ENCODE data around the gene EIF2D. TPM values are rescaled to one million over a fixed set of nuclear protein-coding genes. Genes with fewer than 3 reads are reported as not detected.

Gene EIF2D
- total and polyA plus RNA-seq, 9 of the 15 experiments (the other 6 are each of a cell fraction or from before 2014, with no cell fraction given): 81.1 to 138 (median 93.9) TPM

DNA sequence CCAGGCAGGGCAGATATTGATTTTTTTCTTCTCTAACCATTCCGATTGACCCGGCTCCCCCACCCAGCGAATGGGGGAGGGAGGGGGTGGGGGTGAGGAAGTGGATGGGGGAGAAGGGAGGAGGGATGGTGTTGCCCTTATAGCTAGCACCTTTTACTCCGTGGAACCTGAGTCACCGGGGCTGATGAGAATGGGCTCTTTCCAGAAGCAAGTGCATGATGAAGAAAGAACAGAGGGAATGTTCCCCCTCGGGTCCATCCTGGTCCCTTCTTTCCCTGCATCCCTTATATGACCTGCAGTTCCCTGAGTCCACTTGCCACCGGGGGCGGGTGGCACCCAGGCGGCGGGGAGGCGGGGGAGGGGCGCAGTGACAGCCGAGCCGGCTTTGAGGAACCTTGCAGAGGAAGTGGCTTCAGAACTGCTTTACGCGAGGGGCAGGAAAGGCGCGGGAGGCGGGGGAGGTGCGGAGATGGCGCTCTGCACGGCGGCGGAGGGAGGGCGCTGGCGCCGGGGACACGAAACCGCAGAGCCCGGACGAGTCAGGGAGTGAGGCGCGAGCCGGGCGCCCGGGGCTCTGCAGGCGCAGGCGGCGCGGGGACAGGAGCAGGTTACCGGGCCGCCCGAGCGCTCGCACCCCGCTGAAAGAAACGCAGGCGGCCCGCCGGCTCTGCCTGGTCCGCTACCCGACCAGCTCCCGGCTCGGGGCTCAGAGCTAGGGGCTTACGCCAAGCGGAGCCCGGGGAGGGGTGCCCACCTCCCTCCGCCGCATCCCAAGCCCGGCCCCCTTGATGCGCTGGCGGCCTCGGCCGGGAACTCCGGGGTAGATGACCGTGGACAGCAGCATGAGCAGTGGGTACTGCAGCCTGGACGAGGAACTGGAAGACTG, 55.3 kb downstream of the EIF2D start (continued):
- TF ChIP-seq, protein P1, sequence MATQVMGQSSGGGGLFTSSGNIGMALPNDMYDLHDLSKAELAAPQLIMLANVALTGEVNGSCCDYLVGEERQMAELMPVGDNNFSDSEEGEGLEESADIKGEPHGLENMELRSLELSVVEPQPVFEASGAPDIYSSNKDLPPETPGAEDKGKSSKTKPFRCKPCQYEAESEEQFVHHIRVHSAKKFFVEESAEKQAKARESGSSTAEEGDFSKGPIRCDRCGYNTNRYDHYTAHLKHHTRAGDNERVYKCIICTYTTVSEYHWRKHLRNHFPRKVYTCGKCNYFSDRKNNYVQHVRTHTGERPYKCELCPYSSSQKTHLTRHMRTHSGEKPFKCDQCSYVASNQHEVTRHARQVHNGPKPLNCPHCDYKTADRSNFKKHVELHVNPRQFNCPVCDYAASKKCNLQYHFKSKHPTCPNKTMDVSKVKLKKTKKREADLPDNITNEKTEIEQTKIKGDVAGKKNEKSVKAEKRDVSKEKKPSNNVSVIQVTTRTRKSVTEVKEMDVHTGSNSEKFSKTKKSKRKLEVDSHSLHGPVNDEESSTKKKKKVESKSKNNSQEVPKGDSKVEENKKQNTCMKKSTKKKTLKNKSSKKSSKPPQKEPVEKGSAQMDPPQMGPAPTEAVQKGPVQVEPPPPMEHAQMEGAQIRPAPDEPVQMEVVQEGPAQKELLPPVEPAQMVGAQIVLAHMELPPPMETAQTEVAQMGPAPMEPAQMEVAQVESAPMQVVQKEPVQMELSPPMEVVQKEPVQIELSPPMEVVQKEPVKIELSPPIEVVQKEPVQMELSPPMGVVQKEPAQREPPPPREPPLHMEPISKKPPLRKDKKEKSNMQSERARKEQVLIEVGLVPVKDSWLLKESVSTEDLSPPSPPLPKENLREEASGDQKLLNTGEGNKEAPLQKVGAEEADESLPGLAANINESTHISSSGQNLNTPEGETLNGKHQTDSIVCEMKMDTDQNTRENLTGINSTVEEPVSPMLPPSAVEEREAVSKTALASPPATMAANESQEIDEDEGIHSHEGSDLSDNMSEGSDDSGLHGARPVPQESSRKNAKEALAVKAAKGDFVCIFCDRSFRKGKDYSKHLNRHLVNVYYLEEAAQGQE (IDR thresholded peaks at IDR 0.05; ENCODE audit: borderline replicate concordance): 0 out of 2 replicates have a peak, but pooled peaks have one; percentile 45
- TF ChIP-seq, protein P1 (CRISPR knock-in tag; IDR thresholded peaks at IDR 0.05; ENCODE audit: low read depth): peak; percentile 87
- TF ChIP-seq, protein P2, sequence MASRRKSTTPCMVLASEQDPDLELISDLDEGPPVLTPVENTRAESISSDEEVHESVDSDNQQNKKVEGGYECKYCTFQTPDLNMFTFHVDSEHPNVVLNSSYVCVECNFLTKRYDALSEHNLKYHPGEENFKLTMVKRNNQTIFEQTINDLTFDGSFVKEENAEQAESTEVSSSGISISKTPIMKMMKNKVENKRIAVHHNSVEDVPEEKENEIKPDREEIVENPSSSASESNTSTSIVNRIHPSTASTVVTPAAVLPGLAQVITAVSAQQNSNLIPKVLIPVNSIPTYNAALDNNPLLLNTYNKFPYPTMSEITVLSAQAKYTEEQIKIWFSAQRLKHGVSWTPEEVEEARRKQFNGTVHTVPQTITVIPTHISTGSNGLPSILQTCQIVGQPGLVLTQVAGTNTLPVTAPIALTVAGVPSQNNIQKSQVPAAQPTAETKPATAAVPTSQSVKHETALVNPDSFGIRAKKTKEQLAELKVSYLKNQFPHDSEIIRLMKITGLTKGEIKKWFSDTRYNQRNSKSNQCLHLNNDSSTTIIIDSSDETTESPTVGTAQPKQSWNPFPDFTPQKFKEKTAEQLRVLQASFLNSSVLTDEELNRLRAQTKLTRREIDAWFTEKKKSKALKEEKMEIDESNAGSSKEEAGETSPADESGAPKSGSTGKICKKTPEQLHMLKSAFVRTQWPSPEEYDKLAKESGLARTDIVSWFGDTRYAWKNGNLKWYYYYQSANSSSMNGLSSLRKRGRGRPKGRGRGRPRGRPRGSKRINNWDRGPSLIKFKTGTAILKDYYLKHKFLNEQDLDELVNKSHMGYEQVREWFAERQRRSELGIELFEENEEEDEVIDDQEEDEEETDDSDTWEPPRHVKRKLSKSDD (conservative IDR thresholded peaks at IDR 0.05; ENCODE audit: low read length): no peak
- TF ChIP-seq HOXB6 (CRISPR knock-in tag; IDR thresholded peaks at IDR 0.05; ENCODE audit: borderline replicate concordance) (no peak), NFXL1 (CRISPR knock-in tag; IDR thresholded peaks at IDR 0.05) (no peak), RAD51 (IDR thresholded peaks at IDR 0.05; ENCODE audit: borderline replicate concordance, low read depth) (no peak), HDAC3 (IDR thresholded peaks at IDR 0.05; ENCODE audit: borderline replicate concordance, partially characterized antibody) (peak; percentile 46), KLF16 (IDR thresholded peaks at IDR 0.05) (peak; percentile 35; the same call in 1 of the 2 replicates), NFE2 (IDR thresholded peaks at IDR 0.05; ENCODE audit: low read depth) (no peak; the same call in 1 of the 2 replicates), EP400 (IDR thresholded peaks at IDR 0.05) (peak; percentile 38), PHTF2 (CRISPR knock-in tag; IDR thresholded peaks at IDR 0.05) (no peak), C11orf30 (IDR thresholded peaks at IDR 0.05; ENCODE audit: low read depth) (no peak; the same call in 1 of the 2 replicates), NFIC (IDR thresholded peaks at IDR 0.05) (no peak; the same call in 1 of the 2 replicates)
- TF ChIP-seq, protein P3, sequence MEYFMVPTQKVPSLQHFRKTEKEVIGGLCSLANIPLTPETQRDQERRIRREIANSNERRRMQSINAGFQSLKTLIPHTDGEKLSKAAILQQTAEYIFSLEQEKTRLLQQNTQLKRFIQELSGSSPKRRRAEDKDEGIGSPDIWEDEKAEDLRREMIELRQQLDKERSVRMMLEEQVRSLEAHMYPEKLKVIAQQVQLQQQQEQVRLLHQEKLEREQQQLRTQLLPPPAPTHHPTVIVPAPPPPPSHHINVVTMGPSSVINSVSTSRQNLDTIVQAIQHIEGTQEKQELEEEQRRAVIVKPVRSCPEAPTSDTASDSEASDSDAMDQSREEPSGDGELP (CRISPR knock-in tag; IDR thresholded peaks at IDR 0.05; ENCODE audit: borderline replicate concordance): peak; percentile 72; the same call in 1 of the 2 replicates
